Measurements from ENCODE around the gene ZBBX. TPM values are rescaled to one million over a fixed set of nuclear protein-coding genes. Genes with fewer than 3 reads are reported as not detected.
"Not testable (repeated sequence)": the region's sequence is repeated elsewhere in the genome, so short reads cannot be mapped to it uniquely, and the experiment has no call there.

The ZBBX gene
- total and polyA plus RNA-seq, 2 of the 4 experiments (the other 2 are of a cell fraction) = not detected

DNA sequence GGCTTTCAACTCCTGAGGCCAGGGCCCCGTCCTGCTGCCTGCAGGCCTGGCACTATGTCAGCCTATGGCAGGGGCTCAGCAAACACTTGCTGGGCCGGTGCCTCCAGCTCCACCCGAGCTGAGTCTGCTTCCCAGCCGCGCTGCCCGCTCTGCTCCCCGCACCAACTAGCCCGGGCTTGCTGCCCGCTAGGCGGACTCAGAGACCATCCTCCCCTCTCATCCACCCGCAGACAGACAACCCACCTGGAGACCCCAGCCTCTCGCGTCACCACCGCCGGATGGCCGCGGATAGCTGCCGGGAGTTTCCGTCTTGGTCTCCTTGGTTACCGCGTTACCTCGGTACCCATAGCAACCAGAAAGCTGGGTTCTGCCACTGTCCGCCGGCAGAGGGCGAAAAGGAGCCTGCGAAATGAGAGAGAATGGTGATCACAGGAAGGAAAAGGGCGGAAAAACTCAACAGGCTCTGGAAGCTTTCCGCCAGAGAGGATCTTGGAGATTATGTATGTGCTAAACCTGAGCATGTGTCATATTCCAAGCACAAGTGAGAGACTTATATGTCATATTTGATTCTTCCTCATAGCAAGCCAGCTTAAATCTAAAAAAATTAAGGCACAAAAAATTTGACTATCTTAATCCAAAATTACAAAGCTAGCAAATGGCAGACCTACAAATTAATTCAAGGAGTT is at the start of gene ZBBX (continued):
- TF ChIP-seq BHLHE40 (IDR thresholded peaks at IDR 0.05; ENCODE audit: low read depth, low read length) (no peak), CEBPB (IDR thresholded peaks at IDR 0.05; ENCODE audit: low read depth, low read length) (no peak)

- POLR2A ChIA-PET (ENCODE audit: unreplicated experiment); BruUV-seq (replicated peaks): not testable (repeated sequence)
These were observed 46.9 kb upstream of the ZBBX start for GRCh38 chr3:167426962-167427361.

DNA sequence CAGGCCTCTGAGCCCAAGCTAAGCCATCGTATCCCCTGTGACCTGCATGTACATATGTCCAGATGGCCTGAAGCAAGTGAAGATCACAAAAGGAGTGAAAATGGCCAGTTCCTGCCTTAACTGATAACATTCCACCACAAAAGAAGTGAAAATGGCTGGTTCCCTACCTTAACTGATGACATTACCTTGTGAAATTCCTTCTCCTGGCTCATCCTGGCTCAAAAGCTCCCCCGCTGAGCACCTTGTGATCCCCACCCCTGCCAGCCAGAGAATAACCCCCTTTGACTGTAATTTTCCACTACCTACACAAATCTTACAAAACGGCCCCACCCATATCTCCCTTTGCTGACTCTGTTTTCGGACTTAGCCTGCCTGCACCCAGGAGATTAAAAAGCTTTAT is 42.3 kb upstream of the ZBBX start:
- H3K4me2 ChIP-seq (ENCODE audit: low read depth, low read length); H2AFZ ChIP-seq (replicated peaks; ENCODE audit: low read length, poor library complexity); H2BK5ac ChIP-seq (ENCODE audit: low read depth, low read length, poor library complexity, severe bottlenecking); H3K23ac ChIP-seq (ENCODE audit: low read depth, low read length); H4K20me1 ChIP-seq (ENCODE audit: insufficient read depth, low read length); H4K91ac ChIP-seq (ENCODE audit: insufficient read depth, low read depth, low read length); H3K56ac ChIP-seq (ENCODE audit: extremely low read depth, insufficient read depth, low read length); BruUV-seq (replicated peaks); H3K14ac ChIP-seq (replicated peaks; ENCODE audit: low read depth, low read length); dilution Hi-C loops (cut with HindIII; ENCODE audit: low sequenced_read_pairs, unreplicated experiment); ATAC-seq (ENCODE audit: low read depth); H3K4ac ChIP-seq (ENCODE audit: low read depth, low read length); H3K79me1 ChIP-seq (ENCODE audit: low read depth in 1 of 2, low read length in 2 of 2); POLR2A ChIA-PET (ENCODE audit: unreplicated experiment); CTCF ChIA-PET; H2BK15ac ChIP-seq (ENCODE audit: low read depth, low read length); H3K4me1 ChIP-seq (ENCODE audit: control insufficient read depth, insufficient read depth, low read length); H2BK20ac ChIP-seq (ENCODE audit: low read depth, low read length); H3K27ac ChIP-seq (ENCODE audit: insufficient read depth, low read length); H3K36me3 ChIP-seq (ENCODE audit: control insufficient read depth, insufficient read depth, low read length); H2AK9ac ChIP-seq (replicated peaks; ENCODE audit: low read depth, low read length, poor library complexity); in situ Hi-C loops (cut with MboI; ENCODE audit: low sequenced_read_pairs); H3K9me3 ChIP-seq (ENCODE audit: control insufficient read depth, insufficient read depth, low read length); H3K27me3 ChIP-seq (ENCODE audit: control insufficient read depth, insufficient read depth, low read length); H3K9me1 ChIP-seq (ENCODE audit: insufficient read depth, low read length); DNase-seq; intact Hi-C loops (cut with micrococcal nuclease); H4K8ac ChIP-seq (ENCODE audit: low read depth in 2 of 2, low read length in 2 of 2); H4K5ac ChIP-seq (ENCODE audit: low read depth, low read length); H3K9ac ChIP-seq (ENCODE audit: low read depth, low read length); H3K4me3 ChIP-seq (ENCODE audit: insufficient read depth, low read depth, low read length); H2BK120ac ChIP-seq (ENCODE audit: low read depth, low read length); H3K18ac ChIP-seq (ENCODE audit: low read depth, low read length); H2AK5ac ChIP-seq (ENCODE audit: low read depth, low read length): not testable (repeated sequence)
- no CpG with 5 or more reads among the region's 4 CpGs for WGBS, 2 experiments (ENCODE audit: extremely low coverage in 2 of 2, insufficient read length in 1 of 2)

More at GRCh38 chr3:167426962-167427361, 46.9 kb upstream of the ZBBX start:
- H2AK5ac ChIP-seq (ENCODE audit: low read depth, low read length); H3K4ac ChIP-seq (ENCODE audit: low read depth, low read length); H2AK9ac ChIP-seq (replicated peaks; ENCODE audit: low read depth, low read length, poor library complexity); H3K4me3 ChIP-seq (ENCODE audit: insufficient read depth, low read depth, low read length); H2BK120ac ChIP-seq (ENCODE audit: low read depth, low read length); H3K18ac ChIP-seq (ENCODE audit: low read depth, low read length); H4K91ac ChIP-seq (ENCODE audit: insufficient read depth, low read depth, low read length); H3K4me1 ChIP-seq (ENCODE audit: control insufficient read depth, insufficient read depth, low read length); DNase-seq; H3K9me1 ChIP-seq (ENCODE audit: insufficient read depth, low read length); H3K23ac ChIP-seq (ENCODE audit: low read depth, low read length); dilution Hi-C loops (cut with HindIII; ENCODE audit: low sequenced_read_pairs, unreplicated experiment); H4K20me1 ChIP-seq (ENCODE audit: insufficient read depth, low read length); H3K36me3 ChIP-seq (ENCODE audit: control insufficient read depth, insufficient read depth, low read length); H3K9ac ChIP-seq (ENCODE audit: low read depth, low read length); H2BK5ac ChIP-seq (ENCODE audit: low read depth, low read length, poor library complexity, severe bottlenecking); H3K56ac ChIP-seq (ENCODE audit: extremely low read depth, insufficient read depth, low read length); H4K5ac ChIP-seq (ENCODE audit: low read depth, low read length); H4K8ac ChIP-seq (ENCODE audit: low read depth in 2 of 2, low read length in 2 of 2); H3K27me3 ChIP-seq (ENCODE audit: control insufficient read depth, insufficient read depth, low read length); H3K9me3 ChIP-seq (ENCODE audit: control insufficient read depth, insufficient read depth, low read length); H2AFZ ChIP-seq (replicated peaks; ENCODE audit: low read length, poor library complexity); H3K27ac ChIP-seq (ENCODE audit: insufficient read depth, low read length); H2BK20ac ChIP-seq (ENCODE audit: low read depth, low read length); H2BK15ac ChIP-seq (ENCODE audit: low read depth, low read length); in situ Hi-C loops (cut with MboI; ENCODE audit: low sequenced_read_pairs); H3K79me1 ChIP-seq (ENCODE audit: low read depth in 1 of 2, low read length in 2 of 2); H3K14ac ChIP-seq (replicated peaks; ENCODE audit: low read depth, low read length); H3K4me2 ChIP-seq (ENCODE audit: low read depth, low read length); ATAC-seq (ENCODE audit: low read depth); intact Hi-C loops (cut with micrococcal nuclease); CTCF ChIA-PET: not testable (repeated sequence)
- WGBS, 2 experiments (ENCODE audit: extremely low coverage in 2 of 2, insufficient read length in 1 of 2) = no CpG with 5 or more reads among the region's 3 CpGs
